Measurements from ENCODE around the gene IGFL4.

The IGFL4 gene

GRCh38 chr19:45996933-45997332 lies 43.9 kb downstream of the IGFL4 start:
- H3K9me3 ChIP-seq (ENCODE audit: low read length) = no peaks in the 10 kb centered on the region
- no peaks in the 10 kb centered on the region for H3F3A ChIP-seq (ENCODE audit: insufficient read depth, low read length)
- TF ChIP-seq, protein P1, sequence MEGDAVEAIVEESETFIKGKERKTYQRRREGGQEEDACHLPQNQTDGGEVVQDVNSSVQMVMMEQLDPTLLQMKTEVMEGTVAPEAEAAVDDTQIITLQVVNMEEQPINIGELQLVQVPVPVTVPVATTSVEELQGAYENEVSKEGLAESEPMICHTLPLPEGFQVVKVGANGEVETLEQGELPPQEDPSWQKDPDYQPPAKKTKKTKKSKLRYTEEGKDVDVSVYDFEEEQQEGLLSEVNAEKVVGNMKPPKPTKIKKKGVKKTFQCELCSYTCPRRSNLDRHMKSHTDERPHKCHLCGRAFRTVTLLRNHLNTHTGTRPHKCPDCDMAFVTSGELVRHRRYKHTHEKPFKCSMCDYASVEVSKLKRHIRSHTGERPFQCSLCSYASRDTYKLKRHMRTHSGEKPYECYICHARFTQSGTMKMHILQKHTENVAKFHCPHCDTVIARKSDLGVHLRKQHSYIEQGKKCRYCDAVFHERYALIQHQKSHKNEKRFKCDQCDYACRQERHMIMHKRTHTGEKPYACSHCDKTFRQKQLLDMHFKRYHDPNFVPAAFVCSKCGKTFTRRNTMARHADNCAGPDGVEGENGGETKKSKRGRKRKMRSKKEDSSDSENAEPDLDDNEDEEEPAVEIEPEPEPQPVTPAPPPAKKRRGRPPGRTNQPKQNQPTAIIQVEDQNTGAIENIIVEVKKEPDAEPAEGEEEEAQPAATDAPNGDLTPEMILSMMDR (IDR thresholded peaks at IDR 0.05; ENCODE audit: low read length) = no peak
- no peak for TF ChIP-seq EZH2 (IDR thresholded peaks at IDR 0.05; ENCODE audit: borderline replicate concordance, low read length)
- no peaks in the 10 kb centered on the region for H4K20me1 ChIP-seq (ENCODE audit: insufficient read depth, low read length)
- no peaks in the 10 kb centered on the region for H3K9me2 ChIP-seq (ENCODE audit: low read depth, low read length)
- peaks cover 34% of the 10 kb centered on the region for H3K4me1 ChIP-seq (ENCODE audit: insufficient read depth, low read length, severe bottlenecking)
- H3K79me2 ChIP-seq (ENCODE audit: insufficient read depth, low read length) = no peaks in the 10 kb centered on the region
- H2AFZ ChIP-seq (ENCODE audit: low read length) = no peak overlapping the region
- no peak overlapping the region for H3K4me2 ChIP-seq (ENCODE audit: low read length)
- no peak overlapping the region for H3K4me3 ChIP-seq (ENCODE audit: low read depth, low read length, poor library complexity, severe bottlenecking)
- no peak overlapping the region for H3K27ac ChIP-seq (ENCODE audit: low read depth, low read length, poor library complexity, severe bottlenecking)
- H3K27me3 ChIP-seq (ENCODE audit: insufficient read depth, low read length) = no peaks in the 10 kb centered on the region
- H3K9ac ChIP-seq (ENCODE audit: low read length) = no peak overlapping the region
- peaks cover 14% of the 10 kb centered on the region for H3K36me3 ChIP-seq (ENCODE audit: insufficient read depth, low read length)

DNA sequence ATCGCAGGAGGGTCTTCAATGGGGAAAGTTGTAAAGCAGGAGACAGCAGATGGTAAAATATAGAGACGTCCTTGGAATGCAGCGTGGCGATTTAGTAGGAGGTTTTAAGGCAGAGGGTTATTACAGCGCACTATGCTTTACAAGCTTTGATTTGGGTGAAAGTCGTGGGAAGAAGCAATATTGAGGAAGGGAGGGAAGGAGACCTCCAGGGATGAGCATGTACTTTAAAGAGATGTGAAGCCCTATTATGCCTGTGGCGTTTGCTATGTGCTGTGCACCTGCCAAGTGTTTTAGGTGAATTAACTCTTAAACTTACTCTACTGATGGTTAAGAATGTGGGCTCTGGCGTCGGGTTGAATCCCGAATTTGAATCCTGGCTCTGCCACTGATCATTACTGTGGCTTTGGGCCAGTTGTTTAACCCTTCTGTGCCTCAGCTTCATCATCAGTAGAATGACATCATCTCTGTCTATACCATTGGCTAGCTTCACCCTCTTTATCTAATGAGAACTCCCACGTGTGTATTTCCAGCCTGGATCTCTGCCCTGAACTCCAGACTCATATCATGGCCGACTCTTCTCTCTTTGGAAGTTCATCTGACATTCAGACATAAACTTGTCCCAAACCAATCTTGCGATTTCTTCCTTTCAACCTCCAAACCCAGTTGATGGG lies 45.0 kb downstream of the IGFL4 start:
- Histone ChIP-seq H3K79me2 (ENCODE audit: insufficient read depth, low read length) (no peaks in the 10 kb centered on the region), H3F3A (ENCODE audit: insufficient read depth, low read length) (no peaks in the 10 kb centered on the region), H3K4me1 (ENCODE audit: insufficient read depth, low read length, severe bottlenecking) (peaks cover 34% of the 10 kb centered on the region), H4K20me1 (ENCODE audit: insufficient read depth, low read length) (no peaks in the 10 kb centered on the region), H3K4me3 (ENCODE audit: low read depth, low read length, poor library complexity, severe bottlenecking) (peak overlapping the region; percentile 79), H3K9me3 (ENCODE audit: low read length) (no peaks in the 10 kb centered on the region), H3K36me3 (ENCODE audit: insufficient read depth, low read length) (peaks cover 14% of the 10 kb centered on the region), H3K9ac (ENCODE audit: low read length) (peak overlapping the region; percentile 81), H3K9me2 (ENCODE audit: low read depth, low read length) (no peaks in the 10 kb centered on the region), H3K27me3 (ENCODE audit: insufficient read depth, low read length) (no peaks in the 10 kb centered on the region), H3K4me2 (ENCODE audit: low read length) (peak overlapping the region; percentile 79), H2AFZ (ENCODE audit: low read length) (no peak overlapping the region), H3K27ac (ENCODE audit: low read depth, low read length, poor library complexity, severe bottlenecking) (no peak overlapping the region)
- TF ChIP-seq, protein P1 (IDR thresholded peaks at IDR 0.05; ENCODE audit: low read length) = no peak
- no peak for TF ChIP-seq EZH2 (IDR thresholded peaks at IDR 0.05; ENCODE audit: borderline replicate concordance, low read length)

- no peaks in the 10 kb centered on the region for H3K9me2 ChIP-seq (ENCODE audit: low read depth, low read length)
- no peaks in the 10 kb centered on the region for H4K20me1 ChIP-seq (ENCODE audit: insufficient read depth, low read length)
- H2AFZ ChIP-seq (ENCODE audit: low read length) = peak within 1 kb of the TSS; percentile 89
- peaks cover 27% of the 10 kb centered on the region for H3K4me1 ChIP-seq (ENCODE audit: insufficient read depth, low read length, severe bottlenecking)
- H3K9me3 ChIP-seq (ENCODE audit: low read length) = no peaks in the 10 kb centered on the region
- H3K4me2 ChIP-seq (ENCODE audit: low read length) = peak within 1 kb of the TSS; percentile 79
- peak within 1 kb of the TSS; percentile 81 for H3K9ac ChIP-seq (ENCODE audit: low read length)
- TF ChIP-seq, protein P1 (IDR thresholded peaks at IDR 0.05; ENCODE audit: low read length) = no peak
- TF ChIP-seq EZH2 (IDR thresholded peaks at IDR 0.05; ENCODE audit: borderline replicate concordance, low read length) = no peak
- H3K79me2 ChIP-seq (ENCODE audit: insufficient read depth, low read length) = no peaks in the 10 kb centered on the region
- H3K4me3 ChIP-seq (ENCODE audit: low read depth, low read length, poor library complexity, severe bottlenecking) = peak within 1 kb of the TSS; percentile 79
- H3K36me3 ChIP-seq (ENCODE audit: insufficient read depth, low read length) = peaks cover 14% of the 10 kb centered on the region
- no peak within 1 kb of the TSS for H3K27ac ChIP-seq (ENCODE audit: low read depth, low read length, poor library complexity, severe bottlenecking)
- no peaks in the 10 kb centered on the region for H3K27me3 ChIP-seq (ENCODE audit: insufficient read depth, low read length)
- no peaks in the 10 kb centered on the region for H3F3A ChIP-seq (ENCODE audit: insufficient read depth, low read length)
Measured at GRCh38 chr19:45994998-45995714, 45.6 kb downstream of the IGFL4 start, which contains the start of gene CCDC61. Gene CCDC61, plus strand, starts transcription at chr19:45995467. Its CDS starts 7,552 bp downstream, at chr19:46003019.

Data from OCI-LY1 (cell line).